ENCODE measurements around the gene FGD3.
A peak's percentile ranks its signal among the peaks of the same experiment; 100 is the strongest.
"Not testable (repeated sequence)": the region's sequence is repeated elsewhere in the genome, so short reads cannot be mapped to it uniquely, and the experiment has no call there.

Gene FGD3

GRCh38 chr9:92947268-92948037 is at the start of gene FGD3:
TSS of gene FGD3 (plus strand) at chr9:92947523. CDS start at chr9:92976257, 28,734 bp downstream.
- no peak for DNase-seq (ENCODE audit: low spot score)

DNA sequence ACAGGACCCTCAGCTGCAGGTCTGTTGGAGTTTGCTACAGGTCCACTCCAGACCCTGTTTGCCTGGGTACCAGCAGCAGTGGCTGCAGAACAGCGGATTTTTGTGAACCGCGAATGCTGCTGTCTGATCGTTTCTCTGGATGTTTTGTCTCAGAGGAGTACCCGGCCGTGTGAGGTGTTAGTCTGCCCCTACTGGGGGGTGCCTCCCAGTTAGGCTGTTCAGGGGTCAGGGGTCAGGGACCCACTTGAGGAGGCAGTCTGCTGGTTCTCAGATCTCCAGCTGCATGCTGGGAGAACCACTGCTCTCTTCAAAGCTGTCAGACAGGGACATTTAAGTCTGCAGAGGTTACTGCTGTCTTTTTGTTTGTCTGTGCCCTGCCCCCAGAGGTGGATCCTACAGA is 42.2 kb upstream of the FGD3 start:
- not testable (repeated sequence) for DNase-seq (ENCODE audit: low spot score)

- peak; percentile 4 for DNase-seq (ENCODE audit: low spot score)
These were observed 35.5 kb upstream of the FGD3 start for GRCh38 chr9:92911511-92912475.

DNA sequence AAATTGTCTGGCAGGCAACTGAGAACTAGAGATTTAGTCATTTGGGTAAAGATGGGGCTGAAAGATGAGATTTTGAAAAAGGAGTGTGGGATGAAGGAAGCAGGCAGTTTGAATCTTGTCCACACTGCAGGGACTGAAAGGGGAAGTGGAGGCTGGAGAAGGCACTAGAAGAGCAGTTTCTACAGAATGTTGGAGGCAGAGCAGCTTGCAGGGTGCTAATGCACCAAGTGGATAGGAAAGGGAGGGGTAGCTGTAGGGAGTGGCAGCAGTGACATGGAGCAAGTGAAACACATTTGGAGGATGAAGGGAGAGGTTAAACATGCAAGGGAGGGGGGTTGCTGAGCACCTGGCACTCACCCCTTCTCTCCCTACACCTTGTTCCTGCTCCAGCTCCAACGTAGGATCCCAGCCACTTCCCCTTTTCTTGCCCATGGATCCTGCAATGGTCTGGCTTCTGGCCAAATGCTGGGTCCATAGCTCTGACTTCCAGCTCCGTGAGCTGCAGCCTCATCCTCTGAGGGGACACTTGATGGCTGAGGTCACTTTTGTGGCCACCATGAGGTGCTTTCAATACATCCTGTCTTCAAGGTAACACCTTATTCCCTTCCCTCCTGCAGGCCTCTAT is 30.0 kb upstream of the FGD3 start:
- peak; percentile 5 for DNase-seq (ENCODE audit: low spot score)

GRCh38 chr9:92920437-92920836 is 26.9 kb upstream of the FGD3 start:
- no peak for DNase-seq (ENCODE audit: low spot score)

GRCh38 chr9:92931606-92932005 is 15.7 kb upstream of the FGD3 start:
- DNase-seq (ENCODE audit: low spot score): no peak

DNA sequence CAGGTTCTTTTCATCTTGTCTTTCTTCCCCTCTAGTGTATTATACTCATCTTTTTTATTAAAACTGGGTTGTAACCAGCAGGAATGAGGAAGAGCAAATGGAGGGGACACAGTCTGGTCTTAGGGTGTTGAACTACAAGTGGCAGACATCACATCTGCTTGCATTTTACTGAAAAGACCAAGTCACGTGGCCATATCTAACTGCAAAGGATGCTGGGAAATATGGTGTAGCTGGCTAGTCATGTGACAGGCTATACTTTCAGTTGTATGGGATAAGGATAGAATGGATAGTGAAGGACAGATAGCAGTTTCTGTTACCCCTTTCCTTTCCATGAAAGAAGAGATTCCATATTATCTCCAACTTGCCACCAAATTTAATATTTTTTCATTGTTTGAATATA is 13.0 kb upstream of the FGD3 start:
- no peak for DNase-seq (ENCODE audit: low spot score)

DNA sequence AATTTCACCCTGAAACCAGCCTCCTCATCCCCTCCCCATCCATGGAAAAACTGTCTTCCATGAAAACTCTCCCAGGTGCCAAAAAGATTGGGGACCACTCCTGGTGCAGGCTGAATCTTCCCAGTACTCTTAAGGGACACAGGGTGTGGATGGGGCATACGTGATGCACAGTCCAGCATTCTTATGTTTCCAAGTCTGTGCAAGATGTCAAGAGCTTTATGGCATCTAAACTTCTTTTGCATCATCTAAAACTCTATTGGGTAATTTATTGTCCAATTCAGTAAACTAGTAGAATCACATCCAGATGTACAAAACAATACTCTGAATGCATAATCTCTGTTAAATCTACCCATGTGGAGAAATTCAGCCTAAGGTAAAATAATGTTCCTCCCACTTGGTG is 9.3 kb upstream of the FGD3 start:
- no peak for DNase-seq (ENCODE audit: low spot score)

DNA sequence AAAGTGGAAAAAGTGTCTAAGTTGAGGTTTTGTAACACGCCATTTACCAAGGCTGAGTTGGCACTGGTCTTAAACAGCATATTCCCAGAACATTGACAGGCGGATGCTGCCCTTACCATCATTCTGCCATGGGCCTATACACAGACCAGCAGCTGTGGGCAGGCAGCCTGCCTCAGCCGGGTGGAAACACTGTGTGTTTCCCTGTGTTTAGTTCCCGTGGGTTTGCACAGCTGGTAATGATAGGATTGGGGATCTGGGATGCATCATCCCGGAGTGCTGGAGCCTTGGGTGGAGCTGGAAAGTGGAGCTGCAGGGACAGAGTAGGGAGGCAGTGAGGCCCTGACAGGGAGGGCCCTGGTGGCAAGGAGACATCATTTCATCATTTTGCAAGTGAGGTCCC is 5.5 kb upstream of the FGD3 start:
- DNase-seq (ENCODE audit: low spot score): no peak

- DNase-seq (ENCODE audit: low spot score): no peak
These were observed 4.4 kb upstream of the FGD3 start for GRCh38 chr9:92942688-92943616.

DNA sequence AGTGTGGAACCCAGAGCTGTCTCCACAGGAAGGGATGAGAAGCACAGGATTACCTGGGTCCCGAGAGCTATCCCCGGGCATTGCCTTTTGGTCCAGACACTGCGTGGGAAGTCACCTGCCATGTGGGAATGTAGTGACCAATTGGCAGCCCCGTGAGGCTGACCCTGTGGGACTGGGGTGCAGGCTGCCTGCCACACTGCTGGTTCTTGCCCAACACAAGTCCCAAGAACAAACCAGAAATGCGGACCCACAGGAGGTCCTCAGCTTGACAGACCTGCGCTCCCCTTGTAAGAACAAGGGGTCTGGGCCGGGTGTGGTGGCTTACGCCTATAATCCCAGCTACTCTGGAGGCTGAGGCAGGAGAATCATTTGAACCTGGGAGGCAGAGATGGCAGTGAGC is 2.4 kb upstream of the FGD3 start:
- DNase-seq (ENCODE audit: low spot score): no peak

DNA sequence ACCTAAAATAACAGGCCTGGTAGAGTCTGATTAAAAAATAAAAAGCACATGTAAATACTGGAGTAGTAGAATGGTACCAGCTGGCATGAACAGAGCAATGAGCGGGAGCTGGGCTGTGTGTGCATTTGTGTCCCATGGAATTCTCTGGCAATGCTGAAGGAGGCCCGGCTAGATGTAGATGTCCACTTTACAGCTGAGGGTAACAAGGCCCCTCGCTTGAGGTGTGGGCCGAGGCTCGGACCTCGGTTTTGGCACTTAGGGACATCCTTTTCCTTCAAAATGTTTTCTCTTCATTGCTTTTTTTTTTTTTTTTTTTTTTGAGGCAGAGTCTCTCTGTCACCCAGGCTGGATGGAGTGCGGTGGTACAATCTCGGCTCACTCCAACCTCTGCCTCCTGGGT is 1.5 kb upstream of the FGD3 start:
- DNase-seq (ENCODE audit: low spot score): no peak

DNA sequence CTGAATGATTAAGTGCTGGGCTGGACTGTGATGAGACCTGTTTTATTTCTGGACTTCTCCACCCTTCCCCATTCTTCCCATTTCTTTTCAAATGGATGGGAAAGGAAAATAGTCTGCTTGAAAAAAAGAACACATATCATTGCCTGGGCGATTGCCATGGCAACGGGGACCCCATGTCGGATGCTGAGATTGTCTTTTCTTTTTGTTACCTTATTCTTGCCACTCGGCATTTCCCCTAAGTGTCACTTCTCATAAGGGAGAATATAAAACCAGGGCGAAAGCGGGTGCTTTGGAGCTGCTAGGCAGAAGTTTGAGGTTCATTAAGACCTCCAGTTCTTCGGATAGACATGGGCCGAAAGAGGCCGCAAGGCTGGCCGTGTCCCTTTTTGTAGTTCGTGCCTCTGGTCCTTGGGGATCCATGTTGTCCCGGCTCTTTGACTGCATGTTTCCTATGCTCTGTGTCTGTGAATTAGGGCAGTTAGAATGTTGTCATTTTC is 763 bp downstream of the FGD3 start:
- no peak for DNase-seq (ENCODE audit: low spot score)

DNA sequence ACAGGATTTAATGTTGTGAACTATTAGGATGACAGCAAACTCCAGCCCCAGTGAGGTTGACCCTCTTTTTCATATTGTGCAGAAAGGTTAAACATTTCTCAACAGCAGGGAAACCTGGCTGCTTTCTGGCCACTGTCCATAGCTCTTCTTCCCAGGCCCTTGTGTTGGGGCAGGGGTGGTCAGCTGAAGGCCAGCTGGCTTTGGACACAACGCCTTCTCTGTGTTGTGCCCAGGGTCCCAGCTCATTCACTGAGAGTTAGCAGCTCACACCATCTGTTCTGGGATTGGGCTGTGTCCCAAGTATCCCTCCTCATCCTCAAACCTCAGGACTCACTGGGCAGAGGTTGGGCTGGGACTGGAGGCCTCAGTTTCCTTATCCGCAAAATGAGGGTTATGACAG is 1.3 kb downstream of the FGD3 start:
- DNase-seq (ENCODE audit: low spot score): no peak

DNA sequence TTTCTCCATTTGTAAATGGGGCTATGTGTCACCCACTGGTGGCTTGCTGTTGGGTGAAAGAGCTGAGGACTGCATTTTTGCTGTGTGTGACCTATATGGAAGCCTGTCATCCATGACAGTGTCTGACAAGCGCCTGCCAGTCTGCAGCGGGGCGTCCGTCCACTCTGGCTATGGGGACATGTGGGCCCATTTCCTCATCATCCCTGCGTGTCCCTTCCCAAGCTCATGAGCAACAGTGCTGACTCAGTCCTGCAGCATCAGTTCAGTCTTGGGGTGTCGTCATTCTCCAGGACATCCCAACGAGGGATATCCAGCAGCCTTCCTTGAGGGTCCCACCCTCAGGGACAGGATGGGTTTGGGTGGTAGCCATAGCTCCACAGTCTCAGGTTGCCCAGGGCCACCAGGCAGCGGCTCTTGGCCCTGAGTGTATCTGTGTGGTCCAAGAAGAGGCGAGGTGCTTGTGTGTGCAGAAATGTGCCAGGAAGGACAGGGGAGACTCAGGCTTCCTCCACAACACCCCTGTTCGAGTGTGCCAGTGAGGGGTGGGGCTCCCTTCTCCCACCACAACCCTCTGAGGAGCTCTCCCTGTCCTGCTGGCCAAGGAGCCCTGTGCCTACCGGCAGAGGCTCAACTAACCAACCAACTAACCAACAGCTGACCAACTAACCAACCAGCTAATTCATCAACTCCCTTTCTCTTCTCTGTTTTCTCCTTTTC is 2.1 kb downstream of the FGD3 start:
- no peak for DNase-seq (ENCODE audit: low spot score)

DNA sequence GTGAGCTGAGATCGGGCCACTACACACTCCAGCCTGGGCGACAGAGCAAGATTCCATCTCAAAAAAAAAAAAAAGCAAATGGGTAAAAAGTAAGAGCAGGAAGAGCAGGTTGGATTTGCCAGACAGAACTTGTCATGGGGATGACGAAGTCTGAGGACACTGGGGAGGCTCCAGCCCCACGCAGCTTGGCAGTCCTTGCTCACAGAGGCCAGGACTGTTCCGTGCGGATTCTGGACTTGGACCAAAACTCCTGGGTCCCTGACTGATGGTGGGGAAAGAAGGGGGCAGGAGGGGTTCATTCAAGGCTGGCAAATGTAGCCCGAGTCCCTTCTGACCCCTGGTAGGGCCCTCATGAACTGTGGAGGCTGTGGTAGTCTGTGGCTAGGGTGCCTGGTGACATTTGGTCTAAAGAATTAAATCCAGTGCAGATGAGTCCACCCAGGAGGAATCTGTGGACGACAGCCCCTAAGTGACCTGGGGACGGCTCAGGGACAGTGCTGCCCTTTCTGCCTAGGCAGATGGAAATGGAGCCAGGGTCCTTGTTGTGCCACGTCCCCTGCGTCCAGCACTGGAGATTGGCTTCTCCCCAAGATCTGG is 3.1 kb downstream of the FGD3 start:
- no peak for DNase-seq (ENCODE audit: low spot score)

- DNase-seq (ENCODE audit: low spot score): no peak
These were observed 5.7 kb downstream of the FGD3 start for GRCh38 chr9:92952906-92953610.

- DNase-seq (ENCODE audit: low spot score): no peak
These were observed 6.9 kb downstream of the FGD3 start for GRCh38 chr9:92954049-92954861.

GRCh38 chr9:92954886-92955285 is 7.6 kb downstream of the FGD3 start:
- no peak for DNase-seq (ENCODE audit: low spot score)
